Activated CD4-positive, alpha-beta T cell treated with anti-CD3 and anti-CD28 coated beads, Interleukin-2, amount 50 U/mL, for 16 hours (primary cell): ENCODE results near the gene DIP2C.
"Not testable (repeated sequence)": the region's sequence is repeated elsewhere in the genome, so short reads cannot be mapped to it uniquely, and the experiment has no call there.

ENCODE experiments used
- DNase-seq: peaks from one replicate; pipeline ENCODE4 v3.0.0-alpha.2; 2020

DIP2C gene

GRCh38 chr10:339038-339391, 350.5 kb downstream of the DIP2C start:
- DNase-seq = no peak

- DNase-seq = no peak
These were observed 351.1 kb downstream of the DIP2C start for GRCh38 chr10:338171-339037.

GRCh38 chr10:336247-336646, 353.2 kb downstream of the DIP2C start:
- DNase-seq = no peak

- DNase-seq = no peak
These were observed 354.2 kb downstream of the DIP2C start for GRCh38 chr10:335151-335800.

- DNase-seq = no peak
These were observed 358.3 kb downstream of the DIP2C start for GRCh38 chr10:331186-331585.

GRCh38 chr10:329361-330099, 359.9 kb downstream of the DIP2C start:
- peak; percentile 31 for DNase-seq

- no peak for DNase-seq
These were observed 361.3 kb downstream of the DIP2C start for GRCh38 chr10:327889-328852.

GRCh38 chr10:326894-327635, 362.4 kb downstream of the DIP2C start:
- no peak for DNase-seq

- no peak for DNase-seq
These were observed 363.1 kb downstream of the DIP2C start for GRCh38 chr10:326350-326749.

GRCh38 chr10:325282-325681, 364.2 kb downstream of the DIP2C start:
- DNase-seq = no peak

- no peak for DNase-seq
These were observed 364.9 kb downstream of the DIP2C start for GRCh38 chr10:324593-324992.

- DNase-seq = peak; percentile 76
These were observed 365.7 kb downstream of the DIP2C start for GRCh38 chr10:323651-324293.

GRCh38 chr10:323046-323445, 366.4 kb downstream of the DIP2C start:
- DNase-seq = not testable (repeated sequence)

- DNase-seq = no peak
These were observed 368.7 kb downstream of the DIP2C start for GRCh38 chr10:320771-321170.

- DNase-seq = no peak
These were observed 371.5 kb downstream of the DIP2C start for GRCh38 chr10:317926-318325.

- no peak for DNase-seq
These were observed 372.1 kb downstream of the DIP2C start for GRCh38 chr10:317271-317769.

- no peak for DNase-seq
These were observed 373.1 kb downstream of the DIP2C start for GRCh38 chr10:316390-316789.

GRCh38 chr10:314871-315270, 374.6 kb downstream of the DIP2C start:
- DNase-seq = no peak

GRCh38 chr10:314381-314780, 375.1 kb downstream of the DIP2C start:
- no peak for DNase-seq

- no peak for DNase-seq
These were observed 377.4 kb downstream of the DIP2C start for GRCh38 chr10:311901-312665.
